OCI-LY3 (cell line): ENCODE measurements around the gene CDC45.

ENCODE experiments used
- CTCF ChIP-seq: fragments of 200-600, 300-600 bp; sonication (generic); IDR thresholded peaks from 2 replicates; pipeline ENCODE4 v1.5.1; 2014; ENCODE audit warnings: antibody characterized with exemption, low read length, low read depth
- EZH2phosphoT487 ChIP-seq: fragments of 200-600 bp; shearing (Covaris generic); IDR thresholded peaks from 2 replicates; pipeline ENCODE4 v1.6.1; 2018; ENCODE audit warnings: antibody characterized with exemption, mixed run types, low read depth

DNA sequence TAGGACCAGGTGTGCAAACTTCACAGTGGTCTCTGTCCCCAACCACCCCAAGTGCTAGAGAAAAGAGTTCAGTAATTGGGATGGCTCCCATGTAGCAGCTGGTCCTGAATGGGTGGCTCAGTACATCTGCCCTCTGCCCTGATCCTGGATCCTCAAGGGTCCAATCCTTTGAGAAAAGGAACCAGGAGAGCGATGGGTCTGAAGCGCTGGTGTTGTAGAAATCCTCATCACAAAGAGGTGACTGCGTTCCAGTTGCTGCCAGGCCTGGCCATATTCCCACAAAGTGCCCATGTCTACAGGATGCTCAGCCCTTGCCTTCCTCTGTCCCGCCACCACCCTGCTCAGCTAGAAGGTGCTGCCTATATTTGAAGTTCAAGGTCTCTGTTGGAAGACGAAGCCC lies 26.0 kb upstream of the CDC45 start:
- TF ChIP-seq CTCF (no peak), EZH2phosphoT487 (no peak)
